Measurements from ENCODE around the gene SLC16A6.
"Not testable (repeated sequence)": the region's sequence is repeated elsewhere in the genome, so short reads cannot be mapped to it uniquely, and the experiment has no call there.

Gene SLC16A6

DNA sequence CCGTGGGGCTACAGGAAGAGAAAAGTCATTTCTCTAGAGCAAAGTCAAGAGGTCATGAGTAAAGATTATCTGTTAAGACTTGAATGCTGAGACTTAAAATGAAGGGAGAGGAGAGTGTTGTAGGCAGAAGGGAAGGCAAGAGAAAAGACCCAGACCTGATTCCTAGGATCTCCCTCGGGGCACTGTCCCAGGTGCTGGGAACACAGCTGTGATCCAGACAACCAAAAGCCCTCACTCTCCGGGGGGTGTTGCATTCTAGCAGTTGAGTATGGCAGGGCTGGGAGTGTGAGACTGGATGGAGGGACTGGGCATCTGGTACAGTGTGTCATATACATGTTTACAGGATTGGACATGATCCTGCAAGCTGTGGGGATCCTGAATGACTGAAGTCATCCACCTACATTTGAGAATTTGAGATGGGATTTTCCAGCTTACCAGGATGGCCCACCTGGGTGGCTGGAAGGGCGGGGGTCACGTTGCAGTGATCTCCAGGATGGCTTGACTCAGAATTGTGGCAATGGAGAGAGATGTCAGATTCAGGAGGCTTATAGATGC is 29.5 kb upstream of the SLC16A6 start:
- H3K4me3 ChIP-seq (ENCODE audit: low read length), result no peak overlapping the region
- TF ChIP-seq ZNF274 (IDR thresholded peaks at IDR 0.05; ENCODE audit: low read depth, low read length), result no peak

DNA sequence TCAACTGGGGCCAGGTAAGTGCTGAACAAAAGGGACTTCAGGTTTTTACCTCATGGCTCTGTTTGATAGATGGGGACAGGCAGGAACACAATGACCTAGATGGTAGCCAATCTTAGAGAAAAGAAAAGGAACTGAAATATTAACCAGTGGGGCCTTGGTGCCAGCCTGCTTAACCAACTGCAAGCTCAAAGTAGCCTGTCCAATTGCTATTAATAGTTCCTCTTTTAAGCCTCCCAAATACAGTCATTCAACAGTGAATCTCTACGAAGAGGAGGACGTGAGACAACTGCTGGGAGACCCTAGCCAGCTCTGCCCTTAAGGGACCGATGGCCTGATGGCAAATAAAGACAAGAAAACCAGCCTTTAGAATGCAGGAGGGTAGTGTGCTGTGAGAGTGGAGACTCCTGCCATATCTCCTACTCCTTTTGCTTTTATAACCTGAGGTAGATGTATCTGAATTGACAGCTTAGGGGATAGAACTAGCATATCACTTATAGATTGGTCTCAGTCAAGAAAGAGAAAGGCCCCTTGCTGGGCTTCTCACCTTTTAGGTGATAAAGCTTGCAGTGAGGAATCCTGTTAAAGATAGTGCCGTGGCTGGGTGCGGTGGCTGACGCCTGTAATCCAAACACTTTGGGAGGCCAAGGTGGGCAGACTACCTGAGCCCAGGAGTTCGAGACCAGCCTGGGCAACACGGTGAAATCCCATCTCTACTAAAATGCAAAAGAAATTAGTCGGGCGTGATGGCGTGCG is 28.7 kb upstream of the SLC16A6 start:
- no peak overlapping the region for H3K4me3 ChIP-seq (ENCODE audit: low read length)
- TF ChIP-seq ZNF274 (IDR thresholded peaks at IDR 0.05; ENCODE audit: low read depth, low read length), result no peak

DNA sequence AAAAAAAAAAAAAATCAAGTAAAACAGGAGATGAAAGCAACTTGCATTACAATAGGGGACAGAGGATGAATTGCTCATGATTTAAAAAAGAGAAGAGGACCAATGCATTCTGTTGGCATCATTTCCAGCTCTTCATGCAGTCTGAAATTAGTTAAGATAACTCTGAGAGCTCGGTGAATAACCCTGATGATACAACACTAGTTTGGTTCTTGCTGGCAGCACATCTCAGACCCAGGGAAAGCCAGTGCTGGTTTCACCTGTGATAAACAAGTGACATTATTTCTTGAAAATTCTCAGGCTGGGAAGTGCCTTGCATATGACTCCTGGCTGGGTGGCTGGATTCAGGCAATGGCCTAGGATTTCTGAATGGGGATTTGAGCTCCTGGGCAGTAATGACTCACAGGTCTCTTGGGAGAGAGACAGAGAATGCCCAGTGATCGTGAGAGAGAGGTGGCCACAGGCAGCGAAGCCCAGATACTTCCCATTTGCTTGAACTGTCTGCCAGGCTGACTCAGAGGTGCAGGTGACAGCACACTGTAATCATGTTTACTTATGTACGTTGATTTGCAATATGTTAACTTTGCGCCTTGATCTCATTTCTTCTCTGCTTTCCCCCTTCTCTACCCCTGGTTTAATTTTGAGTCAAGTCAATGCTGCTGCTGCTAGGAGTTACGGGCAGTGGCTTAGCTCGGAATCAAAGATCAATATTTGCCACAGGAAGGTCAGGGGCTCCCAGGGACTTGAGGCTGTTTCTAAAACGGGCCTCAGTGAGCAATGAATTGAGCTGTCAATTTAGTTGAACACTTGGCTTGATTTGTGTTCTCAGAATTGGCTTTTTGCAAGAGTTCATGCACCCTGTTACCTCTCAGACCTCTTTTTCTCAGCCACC is 27.4 kb upstream of the SLC16A6 start:
- H3K4me3 ChIP-seq (ENCODE audit: low read length), result no peak overlapping the region
- TF ChIP-seq ZNF274 (IDR thresholded peaks at IDR 0.05; ENCODE audit: low read depth, low read length), result no peak

DNA sequence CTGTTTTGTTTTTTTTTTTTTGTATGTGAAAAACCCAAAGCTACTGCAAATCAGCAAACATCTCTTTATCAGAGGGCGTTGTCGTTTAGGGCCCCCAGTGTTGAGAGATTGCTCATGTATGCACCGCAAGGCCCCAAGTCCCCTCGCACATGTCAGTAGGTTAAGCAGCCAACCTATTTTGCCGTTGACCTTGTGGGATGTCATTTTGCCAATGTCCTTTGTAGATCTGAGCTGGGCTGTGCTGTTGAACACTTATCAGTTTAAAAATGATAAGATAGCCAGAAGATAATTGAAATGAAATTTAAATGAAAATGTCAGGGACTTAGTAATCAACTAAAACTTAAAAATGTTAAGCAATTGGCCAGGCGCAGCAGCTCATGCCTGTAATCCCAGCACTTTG is 26.5 kb upstream of the SLC16A6 start:
- TF ChIP-seq ZNF274 (IDR thresholded peaks at IDR 0.05; ENCODE audit: low read depth, low read length), result no peak
- H3K4me3 ChIP-seq (ENCODE audit: low read length), result no peak overlapping the region

DNA sequence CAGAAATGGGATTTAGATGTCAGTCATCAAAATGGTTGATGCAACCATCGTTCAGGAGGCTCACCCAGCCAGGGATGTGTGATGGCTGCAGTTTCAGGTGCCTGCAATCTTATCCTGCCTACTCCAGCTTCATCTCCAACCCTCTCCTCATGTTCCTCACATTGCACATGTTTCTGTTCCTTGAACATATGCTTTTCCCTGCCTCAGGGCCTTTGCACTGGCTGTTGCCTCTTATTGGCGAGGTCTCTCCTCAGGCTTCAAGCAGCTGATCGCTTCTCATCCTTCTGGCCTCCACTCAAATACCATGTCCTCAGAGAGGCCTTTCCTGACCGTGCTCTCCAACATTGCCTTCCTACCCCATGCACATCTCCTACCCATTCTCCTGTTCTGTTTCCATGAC is 25.0 kb upstream of the SLC16A6 start:
- no peak overlapping the region for H3K4me3 ChIP-seq (ENCODE audit: low read length)
- no peak for TF ChIP-seq ZNF274 (IDR thresholded peaks at IDR 0.05; ENCODE audit: low read depth, low read length)

DNA sequence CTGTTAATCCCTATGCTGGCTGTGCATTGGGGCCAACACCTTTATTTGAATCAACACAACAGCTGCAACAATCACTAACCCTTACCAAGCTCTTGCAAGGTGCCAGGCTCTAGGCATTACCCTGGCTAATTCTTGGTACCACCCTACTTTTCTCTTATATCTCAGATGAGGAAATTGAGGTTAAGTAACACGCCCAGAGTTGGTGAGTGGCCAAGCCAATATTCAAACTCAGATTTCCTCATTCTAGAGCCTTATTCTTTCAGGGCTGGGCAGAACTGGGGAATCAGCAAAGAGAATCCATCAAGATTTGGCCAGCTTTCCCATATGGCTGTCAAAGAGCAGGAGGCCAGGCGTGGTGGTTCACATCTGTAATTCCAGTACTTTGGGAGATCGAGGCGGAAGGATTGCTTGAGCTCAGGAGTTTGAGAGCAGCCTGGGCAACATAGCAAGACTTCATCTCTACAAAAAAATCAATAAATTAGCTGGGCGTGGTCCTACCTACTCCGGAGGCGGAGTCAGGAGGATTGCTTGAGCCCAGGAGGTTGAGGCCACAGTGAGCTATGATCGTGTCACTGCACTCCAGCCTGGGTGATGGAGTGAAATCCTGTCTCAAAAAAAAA is 24.1 kb upstream of the SLC16A6 start:
- no peak for TF ChIP-seq ZNF274 (IDR thresholded peaks at IDR 0.05; ENCODE audit: low read depth, low read length)

DNA sequence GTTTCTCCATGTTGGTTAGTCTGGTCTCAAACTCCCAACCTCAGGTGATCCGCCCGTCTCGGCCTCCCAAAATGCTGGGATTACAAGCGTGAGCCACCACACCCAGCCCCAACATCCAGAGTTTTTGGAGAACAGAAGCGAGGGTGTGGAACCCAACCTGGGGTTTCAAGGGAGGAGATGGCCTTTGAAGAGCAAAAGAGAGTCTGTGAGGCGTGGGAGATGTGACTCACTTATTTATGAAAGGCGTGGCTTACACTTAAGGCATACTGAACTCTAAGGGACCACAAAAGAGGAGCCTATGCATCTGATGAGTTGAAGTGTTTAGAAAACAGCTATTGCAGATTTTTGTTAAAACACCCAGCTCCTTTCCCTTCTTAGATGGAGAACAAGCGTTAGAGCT is 19.2 kb upstream of the SLC16A6 start:
- no peak for TF ChIP-seq ZNF274 (IDR thresholded peaks at IDR 0.05; ENCODE audit: low read depth, low read length)
- no peak overlapping the region for H3K4me3 ChIP-seq (ENCODE audit: low read length)

More for the DNA sequence above, 24.1 kb upstream of the SLC16A6 start:
- no peak overlapping the region for H3K4me3 ChIP-seq (ENCODE audit: low read length)

DNA sequence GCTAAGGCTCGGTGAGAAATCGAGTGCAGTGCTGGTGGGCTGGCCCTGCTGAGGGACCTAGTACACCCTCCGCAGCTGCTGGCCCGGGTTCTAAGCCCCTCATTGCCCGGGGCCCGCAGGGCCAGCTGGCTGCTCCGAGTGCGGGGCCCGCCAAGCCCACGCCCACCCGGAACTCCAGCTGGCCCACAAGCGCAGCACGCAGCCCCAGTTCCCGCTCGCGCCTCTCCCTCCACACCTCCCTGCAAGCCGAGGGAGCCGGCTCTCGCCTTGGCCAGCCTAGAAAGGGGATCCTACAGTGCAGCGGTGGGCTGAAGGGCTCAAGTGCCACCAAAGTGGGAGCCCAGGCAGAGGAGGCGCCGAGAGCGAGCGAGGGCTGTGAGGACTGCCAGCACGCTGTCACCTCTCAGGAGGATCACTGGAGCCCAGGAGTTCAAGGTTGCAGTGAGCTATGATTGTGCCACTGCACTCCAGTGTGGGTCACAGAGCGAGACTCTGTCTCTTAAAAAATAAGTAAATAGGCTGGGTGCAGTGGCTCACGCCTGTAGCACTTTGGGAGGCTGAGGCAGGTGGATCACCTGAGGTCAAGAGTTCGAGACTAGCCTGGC is 18.2 kb upstream of the SLC16A6 start:
- not testable (repeated sequence) for H3K4me3 ChIP-seq (ENCODE audit: low read length)

DNA sequence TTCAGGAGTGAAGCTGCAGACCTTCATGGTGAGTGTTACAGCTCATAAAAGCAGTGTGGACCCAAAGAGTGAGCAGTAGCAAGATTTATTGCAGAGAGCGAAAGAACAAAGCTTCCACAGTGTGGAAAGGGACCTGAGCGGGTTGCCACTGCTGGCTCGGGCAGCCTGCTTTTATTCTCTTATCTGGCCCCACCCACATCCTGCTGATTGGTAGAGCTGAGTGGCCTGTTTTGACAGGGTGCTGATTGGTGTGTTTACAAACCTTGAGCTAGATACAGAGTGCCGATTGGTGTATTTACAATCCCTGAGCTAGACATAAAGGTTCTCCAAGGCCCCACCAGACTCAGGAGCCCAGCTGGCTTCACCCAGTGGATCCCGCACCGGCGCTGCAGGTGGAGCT is 17.6 kb upstream of the SLC16A6 start:
- H3K4me3 ChIP-seq (ENCODE audit: low read length), result not testable (repeated sequence)

DNA sequence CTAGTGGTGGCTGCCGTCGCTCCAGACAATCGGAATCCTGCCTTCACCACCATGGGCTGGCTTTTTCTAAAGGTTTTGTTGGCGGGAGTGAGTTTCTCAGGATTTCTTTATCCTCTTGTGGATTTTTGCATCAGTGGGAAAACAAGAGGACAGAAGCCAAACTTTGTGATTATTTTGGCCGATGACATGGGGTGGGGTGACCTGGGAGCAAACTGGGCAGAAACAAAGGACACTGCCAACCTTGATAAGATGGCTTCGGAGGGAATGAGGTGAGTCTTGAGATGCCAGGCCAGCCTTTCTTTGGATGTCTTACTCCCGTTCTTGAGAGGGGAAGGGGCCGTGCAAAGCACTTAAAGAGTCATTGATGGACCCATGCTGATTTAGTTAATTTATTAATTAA is 16.5 kb upstream of the SLC16A6 start:
- H3K4me3 ChIP-seq (ENCODE audit: low read length), result no peak overlapping the region
- TF ChIP-seq ZNF274 (IDR thresholded peaks at IDR 0.05; ENCODE audit: low read depth, low read length), result no peak

DNA sequence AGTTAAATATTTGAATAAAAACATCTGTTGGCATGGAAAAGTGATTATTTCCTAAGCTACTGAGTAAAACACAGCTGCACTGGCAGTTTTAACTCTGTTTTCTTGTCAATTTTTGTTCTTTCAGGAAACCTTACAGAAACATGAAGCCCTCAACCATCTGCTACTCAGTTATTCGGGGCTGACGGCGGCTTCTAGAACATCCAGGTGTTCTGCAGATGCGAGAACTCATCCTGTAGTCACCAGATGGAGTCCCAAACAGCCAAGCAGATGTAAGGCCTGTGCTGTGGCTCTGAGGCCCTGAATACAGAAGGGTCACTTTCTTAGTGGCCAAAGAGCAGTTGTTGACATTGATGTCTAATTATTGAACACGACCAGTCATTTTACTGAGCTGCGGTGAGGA is 15.9 kb upstream of the SLC16A6 start:
- no peak for TF ChIP-seq ZNF274 (IDR thresholded peaks at IDR 0.05; ENCODE audit: low read depth, low read length)
- no peak overlapping the region for H3K4me3 ChIP-seq (ENCODE audit: low read length)

DNA sequence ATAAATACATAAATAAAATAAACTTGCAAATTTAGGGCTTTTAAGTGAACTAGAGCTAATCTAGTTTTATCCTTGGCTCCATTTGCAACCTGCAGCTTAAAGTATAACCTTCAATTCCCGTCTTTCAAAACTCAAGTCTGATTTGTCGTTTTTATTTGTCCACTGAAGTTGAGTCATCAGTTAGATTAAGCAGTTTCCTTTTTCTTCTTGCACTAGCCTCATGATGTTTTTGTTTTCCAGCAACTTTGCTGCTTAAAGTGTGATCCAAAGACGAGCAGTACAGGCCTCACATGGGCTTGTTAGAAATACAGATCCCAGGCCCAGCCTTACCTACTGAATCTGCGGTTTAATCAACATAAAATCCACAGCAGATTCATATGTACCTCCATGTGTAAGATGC is 14.2 kb upstream of the SLC16A6 start:
- TF ChIP-seq ZNF274 (IDR thresholded peaks at IDR 0.05; ENCODE audit: low read depth, low read length), result no peak

DNA sequence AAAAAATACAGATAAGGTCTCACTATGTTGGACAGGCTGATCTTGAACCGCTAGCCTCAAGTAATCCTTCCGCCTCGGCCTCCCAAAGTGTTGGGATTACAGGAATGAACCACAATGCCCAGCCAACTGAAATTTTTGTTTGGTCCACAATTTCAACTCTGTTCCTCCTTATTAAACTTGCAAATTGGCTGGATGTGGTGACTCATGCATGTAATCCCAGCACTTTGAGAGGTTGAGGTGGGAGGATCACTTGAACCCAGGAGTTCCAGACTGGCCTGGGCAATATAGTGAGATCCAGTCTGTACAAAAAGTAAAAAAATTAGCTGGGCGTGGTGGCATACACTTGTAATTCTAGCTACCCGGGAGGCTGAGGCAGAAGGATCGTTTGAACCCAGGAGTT is 13.8 kb upstream of the SLC16A6 start:
- no peak overlapping the region for H3K4me3 ChIP-seq (ENCODE audit: low read length)
- no peak for TF ChIP-seq ZNF274 (IDR thresholded peaks at IDR 0.05; ENCODE audit: low read depth, low read length)

More for the DNA sequence above, 14.2 kb upstream of the SLC16A6 start:
- no peak overlapping the region for H3K4me3 ChIP-seq (ENCODE audit: low read length)

DNA sequence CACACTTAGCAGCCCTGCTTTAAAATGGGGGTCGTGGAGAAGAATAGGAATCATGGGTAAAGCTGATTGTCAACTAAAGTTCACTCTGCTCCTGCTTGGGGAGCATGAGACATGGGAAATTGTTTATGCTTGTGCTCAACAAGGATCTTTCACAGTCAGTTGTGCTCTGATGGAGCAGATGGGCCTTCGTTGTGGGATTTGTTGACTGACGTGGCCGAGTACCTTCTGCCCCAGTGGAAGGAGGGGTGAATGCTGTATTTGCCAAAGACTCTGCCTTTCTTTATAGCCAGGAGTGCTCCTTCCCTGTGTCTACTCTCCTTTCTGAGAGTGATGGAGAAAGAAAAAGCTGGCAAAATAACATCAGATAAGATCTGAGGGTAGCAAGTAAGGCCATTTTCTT is 11.7 kb upstream of the SLC16A6 start:
- TF ChIP-seq ZNF274 (IDR thresholded peaks at IDR 0.05; ENCODE audit: low read depth, low read length), result no peak
- no peak overlapping the region for H3K4me3 ChIP-seq (ENCODE audit: low read length)

Data from GM08714 (cell line).